Muscle layer of duodenum (tissue), 2 donors: ENCODE measurements around the gene TMEM271.

Experiments
- H3K27ac ChIP-seq: one replicate; pipeline ENCODE4 v1.7.0; 2013; ENCODE audit warnings: mild to moderate bottlenecking, low read length
- H3K27me3 ChIP-seq: one replicate; pipeline ENCODE4 v1.7.0; 2013; ENCODE audit warnings: low read depth, mild to moderate bottlenecking, control low read depth, low read length
- H3K36me3 ChIP-seq, 2 donors: one replicate each; pipeline ENCODE4 v1.7.0; 2013; ENCODE audit warnings: low read length in 2 of 2, control low read depth in 1 of 2, mild to moderate bottlenecking in 1 of 2; ENCODE audit not compliant: insufficient read depth in 2 of 2, control insufficient read depth in 1 of 2
- H3K4me1 ChIP-seq, 2 donors: one replicate each; pipeline ENCODE4 v1.7.0; 2013; ENCODE audit warnings: low read length in 2 of 2, mild to moderate bottlenecking in 2 of 2, control low read depth in 1 of 2, moderate library complexity in 1 of 2; ENCODE audit not compliant: insufficient read depth in 2 of 2, control insufficient read depth in 1 of 2
- H3K4me3 ChIP-seq, 2 donors: one replicate each; pipeline ENCODE4 v1.7.0; 2013; ENCODE audit warnings: low read length in 2 of 2, low read depth in 1 of 2, mild to moderate bottlenecking in 1 of 2
- H3K9me3 ChIP-seq, 2 donors: one replicate each; pipeline ENCODE4 v1.7.0; 2013; ENCODE audit warnings: low read length in 2 of 2, control low read depth in 1 of 2, mild to moderate bottlenecking in 1 of 2; ENCODE audit not compliant: control insufficient read depth in 1 of 2
- donor health status: healthy.

Gene TMEM271

DNA sequence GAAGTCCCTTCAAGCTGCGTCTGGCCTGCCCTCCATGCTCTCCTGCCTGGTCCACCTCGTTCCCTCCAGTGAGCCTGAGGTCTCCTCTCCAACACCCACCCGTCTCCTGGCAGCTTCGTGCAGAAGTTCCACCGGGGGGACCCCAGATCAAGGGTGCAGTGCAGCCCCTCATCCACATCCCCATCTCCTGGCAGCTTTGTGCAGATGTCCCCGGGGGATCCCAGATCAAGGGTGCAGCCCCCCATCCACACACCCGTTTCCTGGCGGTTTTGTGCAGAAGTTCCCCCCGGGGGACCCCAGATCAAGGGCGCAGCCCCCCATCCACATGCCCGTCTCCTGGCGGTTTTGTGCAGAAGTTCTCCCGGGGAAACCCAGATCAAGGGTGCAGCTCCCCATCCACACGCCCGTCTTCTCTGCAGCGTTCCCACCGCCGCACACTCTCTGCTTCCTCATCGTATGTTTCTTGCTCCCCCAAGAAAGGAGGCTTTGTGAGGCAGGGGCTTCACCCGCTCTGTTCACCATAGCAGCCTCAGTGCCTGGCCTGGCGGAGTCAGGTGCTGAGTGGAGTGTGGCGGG is 41.4 kb downstream of the TMEM271 start:
- Histone ChIP-seq H3K9me3 (no peaks in the 10 kb centered on the region), H3K27me3 (no peaks in the 10 kb centered on the region), H3K4me1 (no peaks in the 10 kb centered on the region), H3K27ac (no peak overlapping the region), H3K4me3 (no peak overlapping the region), H3K36me3 (peaks cover 21 to 89% of the 10 kb centered on the region in 2 donors)

- Histone ChIP-seq H3K27ac (no peak overlapping the region), H3K4me3 (no peak overlapping the region), H3K4me1 (no peaks in the 10 kb centered on the region), H3K9me3 (no peaks in the 10 kb centered on the region), H3K36me3 (peaks cover 22 to 91% of the 10 kb centered on the region in 2 donors), H3K27me3 (no peaks in the 10 kb centered on the region)
Observed at GRCh38 chr4:534101-534575, 42.0 kb downstream of the TMEM271 start.

GRCh38 chr4:533318-534100 is 42.6 kb downstream of the TMEM271 start:
- H3K36me3 ChIP-seq, result peaks cover 27 to 91% of the 10 kb centered on the region in 2 donors
- no peak overlapping the region for H3K27ac ChIP-seq
- no peaks in the 10 kb centered on the region for H3K4me1 ChIP-seq

DNA sequence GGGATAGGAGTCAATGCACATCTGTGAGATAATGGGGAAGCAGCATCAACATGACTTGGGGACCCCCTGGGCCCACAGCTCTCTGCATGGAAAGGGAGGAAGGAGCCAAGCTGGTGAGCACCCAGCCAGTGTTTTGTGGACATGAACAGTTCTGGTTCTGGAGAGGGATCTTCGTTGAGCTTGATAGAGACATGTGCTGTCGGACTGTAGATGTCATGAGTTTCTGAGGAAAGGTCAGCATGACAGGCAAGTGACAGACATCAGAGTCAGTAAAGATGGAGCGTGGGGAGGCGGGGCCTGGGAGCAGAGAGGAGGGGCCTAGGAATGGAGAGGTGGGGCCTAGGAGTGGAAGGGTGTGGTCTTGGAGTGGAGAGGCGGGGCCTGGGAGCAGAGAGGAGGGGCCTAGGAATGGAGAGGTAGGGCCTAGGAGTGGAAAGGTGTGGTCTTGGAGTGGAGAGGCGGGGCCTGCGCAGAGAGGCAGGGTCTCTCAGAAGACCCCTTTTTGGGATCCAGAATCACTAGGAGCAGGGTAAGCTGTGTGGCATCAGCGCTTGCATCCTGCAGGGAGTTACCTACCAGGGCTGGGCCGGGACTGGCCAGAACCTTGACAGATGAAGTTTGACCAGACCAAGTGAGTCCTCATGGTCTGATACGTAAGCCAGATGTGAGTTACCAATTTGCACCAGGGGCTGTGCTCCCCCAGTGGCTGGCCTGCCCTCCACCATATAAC is 43.3 kb downstream of the TMEM271 start:
- H3K4me3 ChIP-seq, result no peak overlapping the region
- H3K36me3 ChIP-seq, result peaks cover 30 to 93% of the 10 kb centered on the region in 2 donors
- no peaks in the 10 kb centered on the region for H3K9me3 ChIP-seq
- no peaks in the 10 kb centered on the region for H3K27me3 ChIP-seq
- H3K27ac ChIP-seq, result no peak overlapping the region
- H3K4me1 ChIP-seq, result no peaks in the 10 kb centered on the region

More at GRCh38 chr4:533318-534100, 42.6 kb downstream of the TMEM271 start:
- Histone ChIP-seq H3K9me3 (no peaks in the 10 kb centered on the region), H3K4me3 (no peak overlapping the region), H3K27me3 (no peaks in the 10 kb centered on the region)

DNA sequence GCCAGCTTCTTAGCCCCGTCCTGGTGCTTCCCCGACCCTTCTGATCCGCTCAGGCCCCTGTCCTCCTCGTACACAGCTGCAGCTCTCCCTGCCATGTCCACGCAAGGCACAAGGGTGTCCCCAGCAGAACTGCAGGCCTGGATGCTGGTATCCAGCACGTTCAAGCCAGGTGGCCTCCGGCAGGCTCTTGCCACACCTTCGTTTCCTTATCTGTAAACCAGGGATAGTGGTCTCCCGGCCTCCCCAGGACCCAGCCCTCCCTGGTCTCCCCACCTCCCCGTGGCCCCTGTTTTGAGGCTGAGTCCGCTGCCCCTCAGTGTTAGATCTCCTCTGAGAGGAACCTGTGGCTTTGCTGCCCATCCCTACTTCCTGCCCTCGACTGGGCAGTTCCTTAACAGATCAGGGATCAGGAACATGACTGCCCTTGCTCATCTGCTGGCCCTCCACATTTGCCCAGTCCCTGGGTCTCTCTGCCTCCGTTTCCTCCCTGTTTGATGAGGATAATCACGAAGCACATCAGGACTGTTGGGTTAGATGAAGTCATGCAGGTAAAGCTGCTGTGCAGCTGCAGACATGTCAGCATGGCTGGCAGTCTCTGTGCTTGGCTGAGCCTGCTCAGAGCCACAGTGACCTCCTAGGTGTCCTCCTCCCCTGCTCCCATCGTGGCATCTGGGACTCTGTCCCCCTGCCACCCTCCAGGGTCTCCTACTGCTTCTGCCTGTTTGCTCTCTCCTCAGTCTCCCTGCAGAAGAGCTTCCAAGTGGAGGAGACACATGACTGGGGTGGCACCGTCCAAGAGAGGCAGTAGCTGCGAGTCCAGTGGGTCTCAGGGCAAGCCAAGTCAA is 44.2 kb downstream of the TMEM271 start:
- Histone ChIP-seq H3K4me1 (no peaks in the 10 kb centered on the region), H3K9me3 (no peaks in the 10 kb centered on the region), H3K36me3 (peaks cover 32 to 94% of the 10 kb centered on the region in 2 donors), H3K27me3 (no peaks in the 10 kb centered on the region), H3K27ac (no peak overlapping the region), H3K4me3 (no peak overlapping the region)

DNA sequence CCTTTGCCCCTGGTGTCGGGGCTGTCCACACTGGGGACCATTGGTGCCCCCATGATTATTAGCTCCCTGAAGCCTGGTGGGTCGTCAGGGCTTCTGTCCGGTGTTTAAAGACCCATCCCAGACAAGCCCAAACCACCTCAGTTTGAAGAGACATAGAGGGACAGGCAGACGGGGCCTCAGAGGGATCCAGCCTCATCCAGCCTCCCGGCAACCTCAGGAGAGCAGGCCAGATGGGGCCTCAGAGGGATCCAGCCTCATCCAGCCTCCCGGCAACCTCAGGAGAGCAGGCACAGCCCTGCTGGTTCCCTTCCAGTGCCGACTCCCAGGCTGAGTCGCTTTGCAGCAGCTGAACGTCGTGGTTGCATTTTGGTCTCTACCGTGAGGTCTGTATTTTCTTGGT is 45.0 kb downstream of the TMEM271 start:
- Histone ChIP-seq H3K4me3 (no peak overlapping the region), H3K4me1 (no peaks in the 10 kb centered on the region), H3K9me3 (no peaks in the 10 kb centered on the region), H3K27me3 (no peaks in the 10 kb centered on the region), H3K36me3 (peaks cover 36 to 91% of the 10 kb centered on the region in 2 donors), H3K27ac (no peak overlapping the region)

- Histone ChIP-seq H3K9me3 (no peaks in the 10 kb centered on the region), H3K36me3 (peaks cover 36 to 88% of the 10 kb centered on the region in 2 donors), H3K4me1 (no peaks in the 10 kb centered on the region), H3K27me3 (no peaks in the 10 kb centered on the region), H3K27ac (no peak overlapping the region), H3K4me3 (no peak overlapping the region)
Observed at GRCh38 chr4:530017-530781, 45.9 kb downstream of the TMEM271 start.

DNA sequence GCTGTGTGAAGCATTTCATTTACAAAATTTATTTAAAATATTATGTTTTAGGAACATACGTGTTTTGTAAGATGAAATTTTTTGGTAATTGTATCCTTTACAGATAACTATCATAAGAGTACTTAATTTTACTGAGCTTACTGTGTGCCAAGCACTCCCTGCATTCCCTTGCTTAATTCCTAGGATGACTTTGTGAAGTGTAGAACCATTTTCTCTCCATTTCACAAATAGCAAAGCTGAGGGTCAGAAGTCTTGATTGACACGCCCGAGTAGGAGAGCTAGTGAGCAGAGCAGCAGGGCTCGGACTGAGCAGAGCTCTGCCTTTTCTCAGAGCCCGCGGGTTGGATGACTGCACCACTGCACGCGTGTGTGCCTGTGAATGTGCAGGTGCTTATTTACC is 46.5 kb downstream of the TMEM271 start:
- H3K9me3 ChIP-seq, result no peaks in the 10 kb centered on the region
- no peaks in the 10 kb centered on the region for H3K27me3 ChIP-seq
- H3K27ac ChIP-seq, result no peak overlapping the region
- H3K36me3 ChIP-seq, result peaks cover 36 to 88% of the 10 kb centered on the region in 2 donors
- no peak overlapping the region for H3K4me3 ChIP-seq
- no peaks in the 10 kb centered on the region for H3K4me1 ChIP-seq

- Histone ChIP-seq H3K9me3 (no peaks in the 10 kb centered on the region), H3K27ac (no peak overlapping the region), H3K36me3 (peaks cover 39 to 88% of the 10 kb centered on the region in 2 donors), H3K4me3 (no peak overlapping the region), H3K27me3 (no peaks in the 10 kb centered on the region), H3K4me1 (no peaks in the 10 kb centered on the region)
Observed at GRCh38 chr4:528835-529234, 47.3 kb downstream of the TMEM271 start.

GRCh38 chr4:528296-528695 is 47.8 kb downstream of the TMEM271 start:
- no peak overlapping the region for H3K4me3 ChIP-seq
- no peaks in the 10 kb centered on the region for H3K4me1 ChIP-seq
- H3K36me3 ChIP-seq, result peaks cover 41 to 88% of the 10 kb centered on the region in 2 donors
- no peak overlapping the region for H3K27ac ChIP-seq
- H3K27me3 ChIP-seq, result no peaks in the 10 kb centered on the region
- H3K9me3 ChIP-seq, result no peaks in the 10 kb centered on the region
